Stomach (tissue), 9 donors: Measurements from ENCODE around the gene TACC3. TPM values are rescaled to one million over a fixed set of nuclear protein-coding genes. Genes with fewer than 3 reads are reported as not detected.

Experiments used
- DNase-seq, 2 donors: peaks; one replicate each; pipeline versions ENCODE4 v3.0.0 to v3.0.0-alpha.2; 2013 to 2019
- H3K27ac ChIP-seq, 5 donors: fragments of 200-600 bp in 4 of 5; sonication (generic) in 4 of 5; one replicate each; pipeline ENCODE4 v1.5.1; 2013 to 2019; ENCODE audit warnings: mild to moderate bottlenecking in 1 of 5, moderate library complexity in 1 of 5
- H3K27me3 ChIP-seq, 3 donors: fragments of 200-600 bp; sonication (generic); one replicate each; pipeline ENCODE4 v1.5.1; 2017 to 2019; ENCODE audit warnings: mixed run types in 1 of 3
- H3K36me3 ChIP-seq, 4 donors: fragments of 200-600 bp; sonication (generic); 1 replicate in 3 of 4; 2 replicates in 1 of 4; pipeline ENCODE4 v1.5.1; 2016 to 2019
- H3K4me1 ChIP-seq, 4 donors: fragments of 200-600 bp; sonication (generic); one replicate each; pipeline ENCODE4 v1.5.1; 2016 to 2019
- H3K4me3 ChIP-seq, 4 donors: fragments of 200-600 bp; sonication (generic) in 3 of 4; one replicate each; pipeline ENCODE4 v1.5.1; 2016 to 2019; ENCODE audit warnings: mild to moderate bottlenecking in 1 of 4
- H3K9me3 ChIP-seq, 4 donors: fragments of 200-600 bp; sonication (generic); one replicate each; pipeline ENCODE4 v1.5.1; 2016 to 2019
- CTCF ChIP-seq, 7 experiments: fragments of 450-650 bp in 4 of 7; fragments of 200-600 bp in 3 of 7; sonication (generic) in 3 of 7; IDR thresholded peaks; one replicate each; pipeline ENCODE4 v1.5.1; 2016 to 2019; ENCODE audit warnings: antibody characterized with exemption in 7 of 7, control low read depth in 2 of 7, mild to moderate bottlenecking in 1 of 7
- EP300 ChIP-seq: sonication (generic); formaldehyde crosslinking; IDR thresholded peaks from one replicate; pipeline ENCODE4 v1.6.1; 2017; ENCODE audit warnings: antibody characterized with exemption
- POLR2A ChIP-seq, 4 donors: fragments of 450-650 bp; IDR thresholded peaks; one replicate each; pipeline ENCODE4 v1.6.1; 2016; ENCODE audit warnings: antibody characterized with exemption in 4 of 4, control low read depth in 2 of 4, mild to moderate bottlenecking in 1 of 4, moderate library complexity in 1 of 4
- POLR2AphosphoS5 ChIP-seq, 3 donors: sonication (generic); formaldehyde crosslinking; IDR thresholded peaks; one replicate each; pipeline ENCODE4 v1.6.1; 2016; ENCODE audit warnings: antibody characterized with exemption in 3 of 3
- WGBS, 5 donors: extraction: QIAGEN DNeasy Blood & Tissue Kit in 3 of 5; methylation state at CpG; one replicate each; pipeline versions ENCODE4 v1.1.5 to v1.1.7; 2013 to 2018; 5-methylcytosine and 5-hydroxymethylcytosine counted together
- intact Hi-C: fragments of 100-400 bp; cut with DNase I; formaldehyde crosslinking; loops from one replicate; pipeline ENCODE4 v1.15.1; 2023; ENCODE audit warnings: low total_unique reads
- polyA plus RNA-seq, 3 donors: library from polyadenylated mRNA; stranded (reverse); fragments of 200-250 nt; gene quantifications; one replicate each; pipeline ENCODE4 v1.2.3, GENCODE V29; 2013
- total RNA-seq, 5 donors: library from RNA; depleted of rRNA; stranded (reverse); fragments of >200 nt; gene quantifications; one replicate each; pipeline versions ENCODE4 v1.1.0 to v1.2.3, GENCODE V29; 2014 to 2016
- donor health status: healthy with polysubstance abuse.
- donor health status: Bipolar disorder and iron deficiency.
- donor health status: healthy.

The TACC3 gene
- total and polyA plus RNA-seq, 8 donors: 7.2 to 74.1 (median 24.8) TPM

- intact Hi-C loops: loop anchor here (5.0 kb wide), 1 partner anchor 64 kb away; no protein-coding TSS in a partner anchor
- Histone ChIP-seq H3K9me3 (no peaks in the 10 kb centered on the region), H3K27ac (no peak overlapping the region), H3K36me3 (peaks cover 0 to 16% (median 10%) of the 10 kb centered on the region in 4 donors), H3K27me3 (peaks cover 0 to 34% (median 4%) of the 10 kb centered on the region in 3 donors), H3K4me1 (peaks cover 29 to 48% (median 41%) of the 10 kb centered on the region in 4 donors), H3K4me3 (no peak overlapping the region)
- peak; percentile 83 to 94 for DNase-seq
- no peak for TF ChIP-seq POLR2AphosphoS5 (IDR thresholded peaks at IDR 0.05)
- peak in 5 of 7 experiments; percentile 33 to 83 (median 65) for TF ChIP-seq CTCF (IDR thresholded peaks at IDR 0.05)
- no peak for TF ChIP-seq POLR2A (IDR thresholded peaks at IDR 0.05)
- WGBS, 5 donors: 4 to 19% (median 14%) methylated on average over 16 to 29 of the region's 29 CpGs
Observed at GRCh38 chr4:1748465-1748995, 27.2 kb downstream of the TACC3 start.

- Histone ChIP-seq H3K9me3 (no peaks in the 10 kb centered on the region), H3K4me1 (peaks cover 29 to 52% (median 46%) of the 10 kb centered on the region in 4 donors), H3K36me3 (peaks cover 0 to 7% (median 5%) of the 10 kb centered on the region in 4 donors), H3K4me3 (no peak overlapping the region), H3K27ac (no peak overlapping the region), H3K27me3 (peaks cover 0 to 34% (median 4%) of the 10 kb centered on the region in 3 donors)
- WGBS, 5 donors: 50 to 86% (median 59%) methylated on average over 1 to 3 of the region's 3 CpGs
- TF ChIP-seq POLR2A (IDR thresholded peaks at IDR 0.05): no peak
- no peak for TF ChIP-seq CTCF (IDR thresholded peaks at IDR 0.05)
- no peak for TF ChIP-seq EP300
- TF ChIP-seq POLR2AphosphoS5 (IDR thresholded peaks at IDR 0.05): no peak
- DNase-seq: no peak
- intact Hi-C loops: loop anchor here (5.0 kb wide), 1 partner anchor 63 kb away; no protein-coding TSS in a partner anchor
Observed at GRCh38 chr4:1749370-1749769, 28.0 kb downstream of the TACC3 start.

DNA sequence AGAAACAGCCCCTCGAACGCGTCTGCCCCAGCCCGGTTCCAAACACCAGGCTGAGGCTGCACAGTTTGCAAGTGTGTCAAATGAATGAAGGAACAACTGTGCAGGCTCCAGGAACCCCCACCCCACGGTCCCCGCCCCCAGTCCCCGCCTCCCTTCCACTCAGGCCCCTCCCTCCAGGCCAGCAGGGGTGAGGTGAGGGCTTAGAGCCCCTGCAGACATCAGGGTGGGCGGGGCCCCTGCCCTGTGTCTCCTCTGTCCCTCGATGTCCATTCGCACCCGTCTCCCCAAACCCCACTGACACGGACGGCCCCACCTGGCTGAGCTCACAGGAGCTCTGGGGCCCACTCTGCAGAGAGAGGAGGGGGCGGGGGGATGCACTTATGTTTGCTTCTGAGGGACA is 28.5 kb downstream of the TACC3 start:
- Histone ChIP-seq H3K27me3 (peaks cover 0 to 34% (median 4%) of the 10 kb centered on the region in 3 donors), H3K4me1 (peaks cover 29 to 52% (median 46%) of the 10 kb centered on the region in 4 donors), H3K4me3 (no peak overlapping the region), H3K9me3 (no peaks in the 10 kb centered on the region), H3K27ac (no peak overlapping the region), H3K36me3 (peaks cover 0 to 3% (median under 1%) of the 10 kb centered on the region in 4 donors)
- TF ChIP-seq CTCF (IDR thresholded peaks at IDR 0.05) (no peak), POLR2A (IDR thresholded peaks at IDR 0.05) (no peak), POLR2AphosphoS5 (IDR thresholded peaks at IDR 0.05) (no peak), EP300 (no peak)
- intact Hi-C loops: loop anchor here (5.0 kb wide), 1 partner anchor 62 kb away; no protein-coding TSS in a partner anchor
- DNase-seq: no peak
- 64 to 80% (median 78%) methylated on average over 11 to 14 of the region's 14 CpGs for WGBS, 5 donors

- 83 to 91% (median 87%) methylated on average over 13 to 18 of the region's 18 CpGs for WGBS, 5 donors
- H3K9me3 ChIP-seq: no peaks in the 10 kb centered on the region
- H3K36me3 ChIP-seq: no peaks in the 10 kb centered on the region
- H3K27ac ChIP-seq: no peak overlapping the region
- DNase-seq: no peak
- peaks cover 0 to 34% (median 4%) of the 10 kb centered on the region in 3 donors for H3K27me3 ChIP-seq
- H3K4me1 ChIP-seq: peaks cover 29 to 52% (median 46%) of the 10 kb centered on the region in 4 donors
- TF ChIP-seq POLR2A (IDR thresholded peaks at IDR 0.05): no peak
- no peak for TF ChIP-seq CTCF (IDR thresholded peaks at IDR 0.05)
- no peak for TF ChIP-seq POLR2AphosphoS5 (IDR thresholded peaks at IDR 0.05)
- no peak for TF ChIP-seq EP300
- no peak overlapping the region for H3K4me3 ChIP-seq
- intact Hi-C loops: no loop called here
Observed at GRCh38 chr4:1750381-1751154, 29.2 kb downstream of the TACC3 start.
